Inflammatory macrophage (primary cell): ENCODE data around the gene SERAC1.
"Not testable (repeated sequence)": the region's sequence is repeated elsewhere in the genome, so short reads cannot be mapped to it uniquely, and the experiment has no call there.

ENCODE experiments used
- DNase-seq, 2 donors: peaks; one replicate each; pipeline ENCODE4 v3.0.0-alpha.2; 2020 to 2022

SERAC1 gene

DNA sequence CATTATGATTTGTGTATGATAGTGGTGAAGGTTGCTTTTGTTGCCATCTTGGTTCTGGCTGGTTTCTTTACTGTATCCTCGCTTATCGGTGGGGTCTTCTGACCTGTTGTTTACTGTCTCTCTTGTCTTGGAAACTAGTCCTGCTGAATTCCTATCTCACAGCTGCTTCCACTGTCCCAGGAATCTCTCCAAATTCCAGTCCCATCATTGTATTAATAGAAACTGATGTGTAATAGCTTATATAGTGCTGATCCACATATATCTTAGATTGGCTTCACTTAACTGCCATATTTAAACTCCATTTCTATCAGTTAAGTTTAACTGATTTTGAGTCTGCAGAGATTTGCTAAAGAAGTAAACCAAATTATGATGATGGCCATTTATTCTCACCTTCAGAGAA, 6.0 kb upstream of the SERAC1 start:
- no peak for DNase-seq

DNA sequence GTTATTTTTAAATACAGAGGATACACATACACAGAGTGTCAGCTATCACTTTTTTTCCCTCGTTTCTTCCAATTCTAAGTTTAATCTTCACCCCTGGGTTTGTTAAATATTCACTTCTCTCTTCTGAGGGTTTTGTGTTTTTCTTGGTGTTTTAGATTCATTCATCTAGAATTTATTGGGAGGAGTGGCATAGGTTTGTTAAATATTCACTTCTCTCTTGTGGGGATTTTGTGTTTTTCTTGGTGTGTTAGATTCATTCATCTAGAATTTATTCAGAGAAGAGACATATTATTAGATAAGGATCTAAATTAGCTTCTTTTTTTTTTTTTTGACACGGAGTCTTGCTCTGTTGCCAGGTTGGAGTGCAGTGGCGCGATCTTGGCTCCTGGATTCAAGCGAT, 3.9 kb upstream of the SERAC1 start:
- no peak for DNase-seq

DNA sequence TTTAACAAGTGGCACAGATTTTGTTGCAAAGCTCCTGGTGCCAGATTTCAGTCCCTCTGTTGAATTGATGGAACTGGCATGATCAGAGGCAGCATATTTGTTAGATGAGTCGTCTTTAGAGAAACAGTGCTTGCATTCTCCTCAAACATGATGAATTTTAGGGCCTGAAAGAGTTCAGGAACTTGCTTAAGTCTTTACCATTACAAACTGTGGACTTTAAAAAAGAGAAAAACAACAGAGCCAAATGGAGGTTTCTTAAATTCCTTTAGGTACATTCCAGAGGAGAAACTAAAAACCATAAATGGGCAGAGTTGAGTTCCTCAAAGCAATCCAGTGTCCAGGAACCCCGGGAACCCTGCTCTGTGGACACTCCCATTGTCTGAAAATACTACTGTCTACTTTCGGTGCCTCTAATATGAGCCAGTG, 2.6 kb upstream of the SERAC1 start:
- DNase-seq, result no peak

DNA sequence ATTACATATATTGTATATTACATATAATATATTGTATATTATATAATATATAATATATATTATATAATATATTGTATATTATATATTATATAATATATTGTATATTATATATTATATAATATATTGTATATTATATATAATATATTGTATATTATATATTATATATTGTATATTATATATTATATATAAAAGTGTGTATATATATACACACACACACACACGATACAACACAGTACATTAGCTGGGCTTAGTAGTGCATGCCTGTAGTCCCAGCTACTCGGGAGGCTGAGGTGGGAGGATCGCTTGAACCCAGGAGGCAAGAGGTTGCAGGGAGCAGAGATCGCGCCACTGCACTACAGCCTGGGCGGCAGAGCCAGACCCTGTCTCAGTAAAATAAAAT, 1.6 kb upstream of the SERAC1 start:
- DNase-seq, result not testable (repeated sequence)

DNA sequence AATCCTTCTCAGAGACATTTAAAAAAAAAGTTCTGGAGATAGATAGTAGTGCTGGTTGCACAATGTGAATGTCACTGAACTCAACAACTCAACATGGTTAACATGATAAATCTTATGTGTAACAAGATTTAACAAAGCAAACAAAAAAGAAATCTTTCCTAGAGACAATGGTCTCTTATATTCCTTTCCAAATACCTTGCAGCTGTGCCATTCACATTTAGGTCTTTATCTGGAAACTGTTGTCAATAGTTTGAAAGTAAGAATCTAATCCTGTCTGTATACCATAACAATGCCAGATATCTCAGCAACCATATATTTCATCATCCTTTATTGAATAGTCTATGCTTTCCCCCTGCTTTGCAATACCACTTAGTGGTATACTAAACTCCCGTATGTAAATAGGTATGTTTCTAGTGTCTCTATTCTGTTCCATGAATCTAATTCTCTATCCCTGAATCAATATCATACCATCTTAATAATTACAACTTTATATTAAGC, 2.1 kb downstream of the SERAC1 start:
- DNase-seq, result no peak

DNA sequence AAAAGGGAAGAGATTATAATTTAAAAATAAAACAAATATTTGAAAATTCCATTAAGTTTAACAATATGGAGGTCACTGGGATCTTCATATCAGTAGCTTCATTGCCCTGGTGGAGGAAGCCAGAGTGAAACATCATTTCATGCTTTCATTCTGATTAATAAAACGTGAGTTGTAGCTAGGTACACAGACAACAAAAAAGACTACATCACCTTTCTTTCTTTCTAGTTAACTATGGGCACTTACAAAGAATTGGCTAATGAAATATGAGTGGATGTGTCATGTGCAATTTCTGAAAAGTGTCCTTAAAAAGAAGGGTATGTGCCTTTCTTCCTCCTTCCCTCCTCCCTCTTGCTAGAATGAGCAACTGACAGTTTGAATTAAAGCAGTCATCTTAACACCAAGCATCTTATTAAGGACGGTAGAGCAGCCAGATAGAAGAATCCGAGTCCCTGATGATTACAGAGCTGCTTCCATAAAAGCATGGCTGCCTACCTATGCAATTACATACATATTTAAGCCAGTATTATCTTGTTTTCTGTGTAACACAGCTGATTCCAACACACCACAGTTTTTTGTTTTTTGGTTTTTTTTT, 3.4 kb downstream of the SERAC1 start:
- no peak for DNase-seq

DNA sequence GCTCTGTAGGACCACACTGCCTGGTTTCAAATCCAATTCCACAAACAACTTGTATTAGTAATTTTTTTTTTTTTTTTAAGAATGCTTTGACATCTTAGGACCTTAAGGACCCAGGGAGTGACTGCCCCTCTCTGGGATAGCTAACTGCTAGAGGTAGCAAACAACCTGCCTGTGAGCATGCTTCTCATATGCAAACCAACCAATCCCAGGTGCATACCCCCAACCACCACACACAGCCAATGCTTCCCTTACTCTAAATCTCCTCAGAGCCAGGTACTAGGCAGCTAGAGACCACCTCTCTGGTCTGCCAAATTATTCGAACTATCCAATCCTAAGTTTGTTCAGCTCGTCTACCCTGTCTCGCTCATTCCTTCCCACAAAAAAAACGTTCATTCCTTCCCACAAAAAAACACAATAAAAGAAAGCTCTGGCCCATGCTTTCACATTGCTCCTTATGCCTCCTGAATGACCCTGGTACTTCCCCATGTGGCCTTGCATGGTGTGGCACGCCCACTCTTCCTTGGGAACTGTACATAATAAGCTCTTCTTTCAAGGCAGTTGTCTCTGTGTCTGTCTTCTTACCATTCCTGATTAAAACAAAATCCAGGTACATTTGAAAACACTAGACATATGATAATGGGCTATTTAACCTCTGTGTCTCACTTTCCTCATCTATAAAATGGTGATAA, 6.4 kb downstream of the SERAC1 start:
- peak; percentile 58 to 74 for DNase-seq

DNA sequence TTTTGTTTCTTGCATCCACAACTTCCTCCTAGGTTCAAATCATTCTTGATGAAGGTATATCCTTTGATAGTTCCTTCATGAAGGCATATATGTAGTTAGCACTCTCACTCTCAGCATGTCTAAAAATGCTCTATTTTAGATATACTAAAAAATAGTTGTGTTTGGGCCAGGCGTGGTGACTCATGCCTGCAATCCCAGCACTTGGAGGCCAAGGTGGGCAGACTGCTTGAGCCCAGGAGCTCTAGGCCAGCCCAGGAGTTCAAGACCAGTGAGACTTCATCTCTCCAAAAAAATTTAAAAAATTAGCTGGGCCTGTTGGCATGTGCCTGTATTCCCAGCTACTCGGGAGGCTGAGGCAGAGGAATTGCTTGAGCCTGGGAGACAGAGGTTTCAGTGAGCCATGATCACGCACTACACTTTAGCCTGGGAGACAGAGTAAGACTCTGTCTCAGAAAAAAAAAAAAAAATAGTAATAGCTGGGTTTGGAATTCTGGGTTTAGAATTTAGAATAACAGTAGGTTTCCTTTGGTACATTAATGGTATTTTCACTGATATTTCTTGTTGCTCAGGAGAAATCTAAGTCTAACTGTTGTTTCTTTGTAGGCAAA, 7.0 kb downstream of the SERAC1 start:
- no peak for DNase-seq

DNA sequence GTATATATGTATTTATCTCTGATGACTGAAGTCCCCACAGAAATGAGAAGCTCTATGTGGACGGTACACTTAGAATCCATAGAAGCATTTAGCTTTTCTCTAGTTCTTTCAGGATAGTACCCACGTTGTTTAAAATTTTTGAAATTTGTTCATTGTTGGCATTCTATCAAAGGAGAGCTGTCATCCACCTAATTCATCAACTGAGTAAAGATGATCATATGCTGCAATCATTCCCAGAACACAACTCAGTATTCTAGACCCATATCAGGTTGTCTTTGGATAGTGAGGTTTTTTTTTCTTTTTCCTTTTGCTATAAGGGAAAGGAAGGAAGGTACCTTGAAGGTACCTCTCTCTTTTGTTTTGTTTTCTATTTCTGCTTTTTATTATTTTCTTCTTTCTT, 9.3 kb downstream of the SERAC1 start:
- DNase-seq, result no peak

DNA sequence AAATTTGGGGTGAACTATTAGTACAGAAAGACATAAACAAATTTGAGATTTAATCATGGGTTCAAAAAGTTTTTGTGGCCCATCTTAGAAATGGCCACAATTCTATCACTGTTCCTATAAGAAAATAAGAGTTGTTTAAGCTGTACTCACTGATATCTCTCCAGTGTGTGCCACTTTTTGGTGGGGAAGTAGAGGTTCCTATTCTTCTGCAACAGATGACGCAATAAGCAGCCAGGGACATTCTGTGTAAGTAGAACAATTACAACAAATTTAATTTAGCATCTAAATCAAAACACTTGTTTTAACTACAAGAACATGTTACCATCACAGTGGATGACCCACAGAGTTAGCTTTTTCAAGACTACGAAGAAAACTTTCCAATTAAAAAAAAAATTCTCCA, 9.9 kb downstream of the SERAC1 start:
- DNase-seq, result peak; percentile 70 to 74

DNA sequence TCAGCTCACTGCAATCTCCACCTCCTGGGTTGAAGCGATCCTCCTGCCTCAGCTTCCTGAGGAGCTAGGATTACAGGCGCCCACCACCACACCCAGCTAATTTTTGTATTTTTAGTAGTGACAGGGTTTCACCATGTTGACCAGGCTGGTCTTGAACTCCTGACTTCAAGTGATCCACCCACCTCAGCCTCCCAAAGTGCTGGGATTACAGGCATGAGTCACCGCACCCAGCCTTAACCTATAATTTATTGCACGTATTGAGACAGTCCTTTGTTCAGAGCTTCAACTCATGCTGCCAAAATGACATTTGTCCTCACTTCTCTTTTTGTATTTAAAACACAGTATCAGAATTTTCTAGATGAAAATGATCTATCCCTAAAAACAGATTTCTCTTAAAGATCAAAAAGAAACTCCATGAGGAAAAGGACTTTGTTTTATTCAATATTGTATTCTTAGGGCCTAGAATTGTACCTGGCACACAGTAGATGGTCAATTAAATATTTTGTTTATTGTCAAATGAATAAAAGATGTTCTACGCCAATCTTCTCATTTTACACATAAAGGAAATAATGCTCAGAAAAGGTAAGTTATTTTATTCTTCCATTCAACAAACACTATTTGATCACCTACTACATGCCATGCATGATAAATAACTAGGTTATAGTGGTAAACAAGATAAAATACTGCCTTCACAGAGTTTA, 10.8 kb downstream of the SERAC1 start:
- peak; percentile 36 to 42 for DNase-seq

DNA sequence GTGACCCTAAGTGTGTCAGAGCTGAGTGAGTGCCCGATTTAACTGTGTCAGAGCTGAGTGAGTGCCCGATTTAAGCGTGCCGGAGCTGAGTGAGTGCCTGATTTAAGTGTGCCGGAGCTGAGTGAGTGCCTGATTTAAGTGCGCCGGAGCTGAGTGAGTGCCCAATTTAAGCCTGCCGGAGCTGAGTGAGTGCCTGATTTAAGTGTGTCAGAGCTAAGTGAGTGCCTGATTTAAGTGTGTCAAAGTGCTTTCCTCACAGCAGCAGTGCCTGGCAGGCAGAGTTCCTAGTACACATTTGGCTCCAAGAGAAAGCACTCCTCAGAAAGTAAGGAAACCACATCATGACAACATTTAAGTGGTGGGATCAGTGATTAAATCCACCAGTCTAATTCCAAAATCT, 13.2 kb downstream of the SERAC1 start:
- no peak for DNase-seq

DNA sequence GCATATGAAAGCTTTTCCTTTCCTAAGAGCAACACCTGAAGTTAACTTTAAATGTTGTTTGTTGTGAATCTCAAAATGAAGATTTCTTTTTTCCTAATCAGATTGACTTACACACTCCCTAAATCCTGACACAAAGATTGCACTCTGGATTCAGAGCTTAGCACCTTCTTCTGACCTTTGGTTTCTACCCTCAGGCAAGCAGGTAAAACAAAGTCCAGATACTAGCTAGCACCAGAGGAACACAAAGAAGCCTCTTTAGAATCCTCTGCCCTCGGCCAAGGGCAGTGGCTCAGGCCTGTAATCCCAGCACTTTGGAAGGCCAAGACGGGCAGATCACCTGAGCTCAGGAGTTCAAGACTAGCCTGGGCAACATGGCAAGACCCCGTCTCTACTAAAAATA, 14.5 kb downstream of the SERAC1 start:
- DNase-seq, result no peak

DNA sequence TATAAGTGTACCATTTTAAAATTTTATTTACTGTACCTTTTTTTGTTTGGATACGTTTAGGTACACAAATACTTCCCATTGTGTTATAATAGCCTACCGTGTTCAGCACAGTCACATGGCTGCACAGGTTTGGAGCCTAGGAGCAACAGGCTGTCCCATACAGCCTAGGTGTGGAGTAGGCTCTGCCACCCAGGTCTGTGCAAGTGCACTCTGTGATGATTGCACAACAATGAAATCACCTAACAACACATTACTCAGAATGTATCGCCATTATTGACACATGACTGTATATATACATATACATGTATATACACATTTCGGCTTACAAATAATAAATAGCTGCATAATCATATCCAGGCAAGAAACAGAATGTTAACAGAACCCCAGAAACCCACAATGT, 15.4 kb downstream of the SERAC1 start:
- DNase-seq, result no peak

DNA sequence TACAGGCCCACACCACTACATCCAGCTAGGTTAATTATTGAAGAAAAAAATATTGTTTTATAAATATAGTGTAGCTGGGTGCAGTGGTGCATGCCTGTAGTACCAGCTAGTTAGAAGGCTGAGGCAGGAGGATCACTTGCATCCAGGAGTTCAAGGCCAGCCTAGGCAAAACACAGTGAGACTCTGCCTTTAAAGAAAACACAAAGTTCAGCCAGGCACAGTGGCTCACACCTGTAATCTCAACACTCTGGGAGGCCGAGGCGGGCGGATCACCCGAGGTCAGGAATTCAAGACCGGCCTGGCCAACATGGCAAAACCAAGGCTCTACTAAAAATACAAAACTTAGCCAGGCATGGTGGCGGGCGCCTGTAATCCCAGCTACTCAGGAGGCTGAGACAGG, 16.0 kb downstream of the SERAC1 start:
- not testable (repeated sequence) for DNase-seq

DNA sequence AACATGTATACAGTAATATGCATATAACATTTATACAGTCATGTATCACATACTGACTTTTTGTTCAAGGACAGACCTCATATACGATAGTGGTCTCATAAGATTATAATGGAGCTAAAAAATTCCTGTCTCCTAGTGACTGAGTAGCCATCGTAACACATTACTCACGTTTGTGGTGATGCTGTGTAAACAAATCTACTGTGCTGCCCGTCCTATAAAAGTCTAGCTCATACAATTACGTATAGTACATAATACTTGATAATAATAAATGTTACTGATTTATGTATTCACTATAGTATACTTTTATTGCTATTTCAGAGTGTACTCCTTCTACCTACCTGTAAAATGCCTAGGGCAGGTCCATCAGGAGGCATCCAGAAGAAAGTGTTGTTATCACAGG, 17.4 kb downstream of the SERAC1 start:
- DNase-seq, result no peak

DNA sequence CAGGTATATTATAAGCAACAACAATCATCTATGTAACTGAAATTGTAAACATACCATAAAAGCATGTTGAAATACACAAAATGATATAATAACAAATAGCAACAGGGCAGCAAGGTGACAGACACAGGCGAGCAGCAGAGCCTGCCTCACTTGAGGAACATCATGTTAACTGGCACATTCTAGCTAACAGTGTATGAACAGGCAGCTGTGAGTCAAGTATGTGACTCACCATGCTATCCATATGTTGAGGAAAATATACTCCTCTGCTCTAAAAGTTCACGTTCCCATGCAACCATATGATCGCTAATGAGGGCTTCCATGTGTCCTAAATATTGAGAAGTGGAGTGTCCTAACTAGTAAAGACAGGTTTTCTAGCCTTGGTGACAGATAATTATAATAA, 18.4 kb downstream of the SERAC1 start:
- DNase-seq, result no peak

DNA sequence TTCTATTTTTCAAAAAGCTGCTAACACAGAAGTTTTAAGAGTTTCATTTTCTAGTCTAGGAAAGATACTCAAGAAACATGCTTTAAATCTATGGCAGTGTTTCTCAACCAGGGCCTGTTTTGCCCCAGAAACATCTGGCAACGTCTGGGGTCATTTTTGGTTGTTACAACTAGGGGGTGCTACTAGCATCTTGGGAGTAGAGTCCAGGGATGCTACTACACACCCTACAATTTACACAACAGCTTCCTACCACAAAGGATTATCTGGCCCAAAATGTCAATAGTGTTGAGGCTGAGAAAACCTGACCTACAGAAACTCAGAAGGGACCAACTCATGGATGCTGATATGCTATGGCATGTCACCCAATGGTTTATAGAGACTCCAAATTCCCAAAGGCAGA, 24.4 kb downstream of the SERAC1 start:
- DNase-seq, result peak; percentile 19 to 40

DNA sequence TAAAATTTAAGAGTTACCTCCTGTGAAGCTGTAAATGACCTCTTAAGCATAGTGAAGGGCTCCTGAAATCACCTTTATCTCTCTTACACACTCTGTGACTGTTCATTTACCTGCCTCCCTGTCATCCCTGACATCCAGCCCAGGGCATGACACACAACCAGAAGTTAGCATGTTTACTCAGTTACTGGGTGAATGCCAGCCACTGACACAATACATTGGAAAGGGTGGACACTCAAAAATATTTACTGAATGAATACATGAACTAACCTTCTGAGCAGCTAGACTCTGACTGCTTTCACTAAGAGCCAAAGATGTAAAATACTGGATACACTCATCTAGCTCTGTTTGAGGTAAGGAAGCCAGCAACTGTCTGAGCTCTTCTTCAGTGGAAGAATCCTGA, 25.3 kb downstream of the SERAC1 start:
- DNase-seq, result no peak

DNA sequence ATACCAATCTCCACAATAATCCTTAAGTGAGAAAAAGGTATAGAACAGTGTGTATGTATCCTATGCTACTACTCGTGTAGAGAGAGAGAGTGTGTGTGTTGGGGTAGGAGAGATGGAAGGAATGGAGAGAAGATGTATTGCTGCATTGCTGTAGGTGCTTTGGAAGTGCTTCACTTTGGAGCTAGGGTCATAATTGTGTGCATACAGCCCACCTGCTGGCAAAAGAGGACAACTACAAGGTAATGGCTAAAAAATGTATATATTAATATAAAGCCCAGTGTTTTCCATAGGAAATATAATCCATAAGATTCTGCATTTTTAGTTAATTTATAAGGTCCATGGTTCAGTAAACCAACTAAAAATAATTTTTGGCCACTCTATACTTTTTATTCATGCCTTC, 36.1 kb downstream of the SERAC1 start:
- peak; percentile 14 to 34 for DNase-seq

DNA sequence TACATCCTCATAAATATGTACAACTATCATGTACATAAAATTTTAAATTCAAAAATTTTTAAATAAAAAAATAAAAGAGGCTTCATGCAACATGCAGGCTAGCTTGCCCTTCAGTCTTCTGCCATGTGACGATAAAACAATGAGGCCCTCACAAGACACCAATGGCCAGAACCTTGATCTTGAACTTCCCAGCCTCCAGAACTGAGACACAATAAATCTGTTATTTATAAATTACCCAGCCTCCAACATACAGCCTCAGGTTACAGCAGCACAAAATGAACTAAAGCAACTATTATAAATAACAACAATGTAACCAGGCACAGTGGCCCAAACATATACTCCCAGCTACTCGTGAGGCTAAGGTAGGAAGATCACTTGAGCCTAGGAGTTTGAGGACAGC, 42.8 kb downstream of the SERAC1 start:
- no peak for DNase-seq

DNA sequence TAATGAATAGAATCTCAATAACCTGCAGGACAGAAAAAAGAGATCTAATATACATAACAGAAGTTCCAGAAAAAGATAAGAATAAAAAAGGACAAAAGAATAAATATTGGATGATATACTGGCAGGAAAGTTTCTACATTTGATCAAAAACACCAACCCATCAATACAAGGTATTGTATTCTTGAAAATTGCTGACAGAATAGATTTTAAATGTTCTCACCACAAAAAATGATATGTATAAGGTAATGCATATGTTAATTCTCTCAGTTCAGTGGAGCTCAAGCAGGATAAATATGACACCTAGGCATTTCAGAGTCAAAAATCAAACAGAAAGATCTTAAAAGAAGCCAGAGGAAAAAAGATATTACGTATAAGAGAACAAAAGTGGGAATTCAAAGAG, 43.8 kb downstream of the SERAC1 start:
- no peak for DNase-seq

DNA sequence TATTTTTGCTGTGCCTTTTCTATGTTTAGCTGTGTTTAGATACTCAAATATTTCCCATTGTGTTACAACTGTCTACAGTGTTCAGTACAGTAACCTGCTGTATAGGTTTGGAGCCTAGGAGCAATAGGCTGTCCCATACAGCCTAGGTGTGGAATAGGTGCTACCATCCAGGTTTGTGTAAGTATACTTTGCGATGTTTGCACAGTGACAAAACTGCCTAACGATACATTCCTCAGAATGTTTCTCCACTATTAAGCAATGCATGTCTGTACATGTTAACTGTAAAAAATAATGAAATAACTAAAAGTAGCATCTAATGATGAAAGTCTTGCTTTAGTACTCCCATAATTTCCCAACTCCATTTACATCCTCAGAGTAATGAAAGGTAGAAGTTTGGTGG, 46.0 kb downstream of the SERAC1 start:
- no peak for DNase-seq

DNA sequence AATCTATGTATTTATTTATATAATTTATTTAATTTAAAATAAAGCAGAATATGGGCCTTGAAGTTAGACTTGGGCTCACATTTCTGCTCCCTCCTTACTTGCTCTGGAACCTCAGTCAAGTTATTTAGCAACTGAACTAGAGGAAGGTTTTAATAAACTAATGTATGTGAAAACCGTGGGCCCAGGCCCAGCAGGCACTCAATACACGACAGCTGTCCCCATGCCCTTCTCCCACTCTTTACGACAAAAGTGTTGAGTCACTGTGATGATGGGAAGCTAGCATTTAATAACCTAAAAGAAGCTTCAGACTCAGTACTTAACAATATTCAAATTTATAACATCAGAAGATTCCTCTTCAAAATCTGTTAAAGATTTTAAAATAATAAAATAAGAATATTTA, 46.7 kb downstream of the SERAC1 start:
- peak in 1 of 2 donors; percentile 20 for DNase-seq
